NK-92 (cell line): ENCODE measurements around the gene MAP7D2.

Experiments
- DNase-seq: peaks from one replicate; lab custom pipeline; 2025; ENCODE audit not compliant: unreplicated experiment; lab: John Stamatoyannopoulos, UW

Gene MAP7D2

GRCh38 chrX:20116087-20116576, 575 bp downstream of the MAP7D2 start:
- DNase-seq, result no peak

GRCh38 chrX:20112022-20112774, 4.5 kb downstream of the MAP7D2 start:
- no peak for DNase-seq

- no peak for DNase-seq
These were observed 5.4 kb downstream of the MAP7D2 start for GRCh38 chrX:20111271-20111670.

- no peak for DNase-seq
These were observed 14.6 kb downstream of the MAP7D2 start for GRCh38 chrX:20101934-20102581.

GRCh38 chrX:20091499-20091898, 25.2 kb downstream of the MAP7D2 start:
- no peak for DNase-seq

- DNase-seq, result no peak
These were observed 26.9 kb downstream of the MAP7D2 start for GRCh38 chrX:20089845-20090244.

- DNase-seq, result no peak
These were observed 36.4 kb downstream of the MAP7D2 start for GRCh38 chrX:20080277-20080676.

GRCh38 chrX:20071511-20072079, 45.1 kb downstream of the MAP7D2 start:
- DNase-seq, result no peak

GRCh38 chrX:20067709-20068561, 48.8 kb downstream of the MAP7D2 start:
- no peak for DNase-seq

GRCh38 chrX:20066968-20067708, 49.6 kb downstream of the MAP7D2 start:
- DNase-seq, result no peak

GRCh38 chrX:20063716-20064351, 52.9 kb downstream of the MAP7D2 start:
- no peak for DNase-seq

GRCh38 chrX:20063153-20063552, 53.6 kb downstream of the MAP7D2 start:
- no peak for DNase-seq

- DNase-seq, result no peak
These were observed 54.9 kb downstream of the MAP7D2 start for GRCh38 chrX:20061855-20062254.

- DNase-seq, result no peak
These were observed 55.6 kb downstream of the MAP7D2 start for GRCh38 chrX:20060961-20061748.

- no peak for DNase-seq
These were observed 57.1 kb downstream of the MAP7D2 start for GRCh38 chrX:20059467-20060128.

- no peak for DNase-seq
These were observed 59.2 kb downstream of the MAP7D2 start for GRCh38 chrX:20057479-20057878.

GRCh38 chrX:20056704-20057103, 60.0 kb downstream of the MAP7D2 start:
- DNase-seq, result no peak

GRCh38 chrX:20053537-20053936, 63.2 kb downstream of the MAP7D2 start:
- no peak for DNase-seq

- DNase-seq, result no peak
These were observed 69.8 kb downstream of the MAP7D2 start for GRCh38 chrX:20046864-20047263.
